Measurements from ENCODE around the gene FALEC.

The FALEC gene

DNA sequence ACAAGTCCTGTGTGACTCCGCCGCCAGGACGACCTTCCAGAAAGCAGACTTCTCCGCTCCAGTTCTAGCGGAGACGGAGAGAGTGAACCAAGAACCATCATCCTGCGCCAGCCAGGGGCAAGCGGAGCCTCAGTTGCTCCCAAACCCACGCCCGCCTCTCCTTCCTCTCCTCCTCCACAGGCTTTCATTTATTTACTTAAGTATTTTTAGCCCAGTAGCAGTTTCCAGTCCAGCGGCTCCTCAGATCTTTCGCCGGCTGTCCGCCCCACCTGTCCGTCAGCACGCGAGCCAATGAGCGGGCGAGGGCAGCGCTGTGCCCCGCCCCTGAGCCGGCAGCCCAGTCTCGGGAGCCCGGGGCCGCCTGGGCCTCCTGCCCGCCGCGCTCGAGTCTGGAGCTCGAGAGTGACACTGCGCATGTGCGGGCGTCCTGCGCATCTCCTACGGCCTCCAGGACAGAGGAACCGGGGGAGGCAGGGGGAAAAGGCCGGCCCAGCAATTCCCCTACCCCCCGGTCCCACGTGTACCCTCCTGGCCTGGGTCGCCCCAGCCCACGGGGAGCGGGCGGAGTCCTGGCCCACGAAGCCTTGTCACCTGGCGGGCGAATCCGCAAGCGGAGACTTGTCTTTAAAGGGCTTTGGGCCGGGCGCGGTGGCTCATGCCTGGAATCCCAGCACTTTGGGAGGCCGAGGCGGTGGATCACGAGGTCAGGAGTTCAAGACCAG is at the start of gene FALEC:
TSS of gene FALEC (plus strand) at position 425 of the 722 bp plus-strand sequence.
- peak; percentile 97 for DNase-seq (ENCODE audit: low spot score)

DNA sequence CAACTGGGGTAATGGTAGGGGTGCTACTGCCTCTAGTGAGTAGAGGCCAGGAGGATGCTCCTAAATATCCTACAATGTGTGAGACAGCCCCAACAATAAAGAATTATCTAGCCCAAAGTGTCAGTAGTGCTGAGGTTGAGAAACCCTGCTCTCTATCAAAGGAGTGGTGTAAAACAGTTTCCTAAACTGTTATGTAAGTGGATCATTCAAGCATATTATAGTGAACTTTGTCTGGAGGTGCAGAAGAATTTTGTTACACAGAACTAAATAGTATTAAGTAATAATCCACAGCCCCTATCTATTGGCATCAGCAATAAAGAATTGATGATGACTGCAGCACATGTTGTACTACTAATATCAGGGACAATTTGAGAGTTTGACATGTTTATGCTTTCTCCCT is 48.6 kb upstream of the FALEC start:
- no peak for DNase-seq (ENCODE audit: low spot score)

DNA sequence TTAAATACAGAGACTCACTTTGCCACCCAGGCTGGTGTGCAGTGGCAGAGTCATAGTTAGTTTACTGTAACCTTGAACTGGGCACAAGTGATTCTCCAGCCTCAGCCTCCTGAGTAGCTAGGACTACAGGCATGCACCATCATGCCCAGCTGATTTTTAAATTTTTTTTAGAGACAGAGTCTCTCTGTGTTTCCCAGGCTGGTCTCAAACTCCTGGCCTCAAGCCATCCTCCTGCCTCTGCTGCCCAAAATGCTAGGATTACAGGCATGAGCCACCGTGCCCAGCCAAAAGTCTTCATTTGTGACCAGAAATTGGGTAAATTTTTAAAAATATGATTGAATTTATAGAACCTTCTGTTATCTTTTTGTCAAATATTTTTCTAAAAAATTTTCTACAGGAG is 46.3 kb upstream of the FALEC start:
- DNase-seq (ENCODE audit: low spot score) = no peak

DNA sequence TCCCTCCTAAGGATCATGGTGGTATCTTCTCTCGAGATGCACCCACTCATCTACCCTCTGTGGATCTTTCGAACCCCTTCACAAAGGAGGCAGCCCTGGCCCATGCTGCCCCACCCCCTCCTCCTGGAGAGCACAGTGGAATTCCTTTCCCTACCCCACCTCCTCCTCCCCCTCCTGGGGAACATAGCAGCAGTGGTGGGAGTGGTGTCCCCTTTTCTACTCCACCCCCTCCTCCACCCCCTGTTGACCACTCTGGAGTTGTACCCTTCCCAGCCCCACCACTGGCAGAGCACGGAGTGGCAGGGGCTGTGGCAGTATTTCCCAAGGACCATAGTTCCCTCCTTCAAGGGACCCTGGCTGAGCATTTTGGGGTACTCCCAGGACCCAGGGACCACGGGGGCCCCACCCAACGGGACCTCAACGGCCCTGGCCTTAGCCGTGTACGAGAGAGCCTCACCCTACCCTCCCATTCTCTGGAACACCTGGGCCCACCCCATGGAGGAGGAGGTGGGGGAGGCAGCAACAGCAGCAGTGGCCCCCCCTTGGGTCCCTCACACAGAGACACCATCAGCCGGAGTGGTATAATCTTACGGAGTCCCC is 42.9 kb upstream of the FALEC start:
- DNase-seq (ENCODE audit: low spot score) = no peak

DNA sequence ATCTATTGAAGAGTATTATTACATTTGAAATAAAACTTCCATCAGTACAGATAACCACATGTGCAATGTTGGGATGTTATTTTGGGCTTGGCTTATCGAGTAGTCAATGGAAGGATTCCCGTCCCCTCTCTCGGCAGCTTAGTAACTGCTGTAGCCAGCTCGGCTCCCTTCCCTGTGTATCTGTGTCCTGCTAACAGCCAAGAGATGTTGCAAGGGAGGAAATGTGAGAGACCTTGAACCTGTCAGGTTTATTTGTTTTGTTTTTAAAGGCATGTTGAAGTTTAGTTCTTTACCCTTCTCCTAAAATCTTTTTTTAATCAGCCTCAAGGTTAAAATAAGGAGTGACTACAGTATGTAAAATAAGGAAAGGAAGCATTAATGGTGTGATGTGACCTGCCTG is 41.9 kb upstream of the FALEC start:
- no peak for DNase-seq (ENCODE audit: low spot score)

DNA sequence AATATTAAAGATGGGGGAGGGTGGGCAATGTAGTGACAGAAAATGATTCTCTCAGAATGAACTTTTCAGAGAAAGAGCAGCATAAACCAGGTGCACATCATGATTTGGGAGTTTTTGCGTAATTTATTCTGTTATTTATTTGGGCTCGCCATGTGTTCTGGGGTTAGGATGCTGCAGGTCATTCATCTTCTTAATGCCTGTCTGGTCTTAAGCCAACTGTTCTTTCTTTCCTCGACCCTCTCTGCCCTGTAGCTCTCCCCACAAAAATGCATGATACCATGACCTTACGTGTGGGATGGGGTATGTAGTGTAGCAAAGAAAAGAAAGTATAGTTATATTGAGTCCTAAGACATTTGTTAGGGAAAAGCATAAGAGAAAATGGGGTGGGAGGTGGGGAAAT is 40.7 kb upstream of the FALEC start:
- DNase-seq (ENCODE audit: low spot score) = no peak

DNA sequence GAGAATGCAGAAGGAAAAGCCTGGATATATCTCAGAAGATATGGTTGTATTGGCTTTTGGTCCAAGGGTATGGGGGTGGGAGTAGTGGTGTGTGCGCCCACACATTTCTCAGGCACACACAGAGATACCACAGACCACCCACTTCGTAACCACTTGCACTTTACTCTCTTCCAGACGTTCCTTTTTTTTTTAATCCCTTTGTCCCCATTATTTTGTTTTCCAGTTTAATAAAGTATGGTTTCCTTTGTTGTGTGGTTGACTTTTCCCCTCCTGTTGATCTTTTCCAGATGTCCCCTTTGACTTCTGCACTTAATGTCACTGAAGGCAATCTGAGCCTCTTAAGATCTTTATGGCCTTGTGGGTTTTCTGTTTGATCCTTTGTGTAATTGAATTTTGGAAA is 38.8 kb upstream of the FALEC start:
- no peak for DNase-seq (ENCODE audit: low spot score)

DNA sequence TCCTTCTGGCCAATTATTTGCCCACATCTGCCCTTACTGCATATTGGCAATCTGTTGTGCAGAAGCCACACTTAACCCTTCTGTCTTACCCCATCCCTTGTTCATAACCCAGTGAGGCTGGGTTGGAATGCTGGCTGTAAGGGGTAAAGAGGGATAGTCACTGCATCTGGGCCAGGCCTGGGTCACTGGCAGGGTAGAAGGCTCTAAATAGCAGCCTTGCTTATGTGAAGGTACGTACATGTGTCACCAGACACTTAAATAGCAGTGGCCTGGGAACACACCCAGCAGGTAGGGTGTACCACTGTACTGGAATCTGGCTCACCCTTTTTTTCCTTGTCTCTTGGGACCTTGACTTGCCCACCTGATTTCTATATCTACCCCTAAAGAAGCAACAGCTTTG is 38.2 kb upstream of the FALEC start:
- DNase-seq (ENCODE audit: low spot score) = no peak

DNA sequence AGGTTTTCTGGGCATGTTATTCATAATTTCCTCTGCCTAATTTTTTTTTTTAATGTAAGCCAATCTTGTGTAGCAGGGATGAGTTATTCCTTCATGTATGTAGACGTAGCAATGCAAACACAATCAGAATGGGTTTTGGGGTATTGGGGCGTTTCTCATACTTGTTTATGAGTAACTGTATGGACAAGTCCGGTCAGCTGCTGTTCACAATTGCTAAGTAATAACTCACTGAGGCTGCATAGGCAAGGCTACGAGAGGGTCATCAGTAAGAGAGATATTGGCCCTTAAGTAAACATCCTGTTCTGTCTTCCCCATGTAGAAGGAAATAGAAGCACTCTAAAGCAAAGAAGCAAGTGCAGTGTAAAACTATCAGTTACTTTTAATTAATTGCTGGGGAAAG is 37.8 kb upstream of the FALEC start:
- no peak for DNase-seq (ENCODE audit: low spot score)

DNA sequence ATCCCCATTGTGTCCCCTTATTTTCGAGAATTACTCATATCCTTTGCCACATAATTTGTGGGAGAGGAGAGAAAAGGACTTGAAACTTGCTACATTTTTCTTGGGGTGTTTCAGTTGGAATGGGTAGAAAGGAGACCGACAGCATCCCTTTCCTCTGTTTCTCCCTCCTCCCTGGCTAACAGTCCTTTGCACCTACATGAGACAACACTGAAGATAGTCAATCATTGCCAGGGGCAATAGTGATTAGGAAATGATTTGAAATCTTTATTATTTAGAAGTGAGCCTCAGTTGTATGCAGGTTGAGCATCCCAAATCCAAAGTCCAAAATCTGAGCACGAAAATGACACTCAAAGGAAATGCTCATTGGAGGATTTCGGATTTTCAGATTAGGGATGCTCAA is 36.2 kb upstream of the FALEC start:
- DNase-seq (ENCODE audit: low spot score) = no peak

DNA sequence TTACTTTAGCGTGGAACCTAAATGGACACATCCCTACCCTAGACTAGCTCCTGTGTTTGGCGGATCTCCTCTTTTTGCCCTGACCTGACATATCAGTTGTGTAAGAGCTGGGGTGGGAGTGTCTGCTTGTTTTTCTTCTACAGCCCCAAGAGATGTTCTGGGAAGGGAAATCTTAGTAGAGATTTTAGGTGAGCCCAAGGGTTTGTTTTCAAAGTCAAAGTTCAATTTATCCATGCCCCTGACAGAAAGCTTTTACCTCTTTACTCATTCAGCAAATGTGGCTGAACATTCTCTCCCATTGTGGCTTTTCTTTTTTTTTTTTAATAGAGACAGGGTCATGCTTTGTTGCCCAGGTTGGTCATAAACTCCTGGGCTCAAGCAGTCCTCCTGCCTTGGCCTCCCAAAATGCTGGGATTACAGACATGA is 35.6 kb upstream of the FALEC start:
- DNase-seq (ENCODE audit: low spot score) = no peak

DNA sequence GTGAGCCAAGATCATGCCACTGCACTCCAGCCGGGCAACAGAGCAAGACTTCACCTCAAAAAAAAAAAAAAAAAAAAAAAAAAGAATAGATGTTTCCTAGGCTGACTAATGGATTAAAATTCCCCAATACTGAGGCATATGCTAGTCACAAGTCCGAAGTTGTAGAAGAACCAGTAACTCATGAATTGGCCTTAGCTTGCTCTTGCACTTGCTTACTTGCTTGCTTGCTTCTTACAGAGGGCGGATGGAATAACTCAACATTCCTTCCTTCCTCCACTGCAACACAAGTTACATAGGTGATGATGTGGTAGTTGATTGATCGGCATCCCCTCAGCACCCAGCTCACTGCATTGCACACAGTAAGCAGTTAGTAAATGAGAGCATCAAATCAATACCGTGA is 31.1 kb upstream of the FALEC start:
- peak; percentile 41 for DNase-seq (ENCODE audit: low spot score)

DNA sequence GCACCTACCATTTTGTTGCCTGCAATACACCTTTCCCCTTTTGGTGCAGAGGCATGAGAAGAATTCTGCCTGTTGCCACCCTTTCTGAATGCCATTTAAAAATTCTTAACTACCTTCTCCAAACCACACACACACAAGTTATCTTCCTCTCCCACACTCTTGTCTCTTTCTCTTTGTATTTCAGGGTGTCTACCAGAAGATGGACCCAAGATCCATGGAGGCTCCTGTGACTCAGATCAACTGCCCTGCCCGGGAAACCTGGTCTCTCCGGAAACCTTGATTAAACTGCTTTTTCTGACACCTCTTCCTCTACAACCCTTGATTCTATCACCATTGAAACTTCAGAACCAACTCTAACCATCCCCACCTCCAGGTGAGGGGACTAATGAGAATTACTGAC is 30.7 kb upstream of the FALEC start:
- peak; percentile 42 for DNase-seq (ENCODE audit: low spot score)

DNA sequence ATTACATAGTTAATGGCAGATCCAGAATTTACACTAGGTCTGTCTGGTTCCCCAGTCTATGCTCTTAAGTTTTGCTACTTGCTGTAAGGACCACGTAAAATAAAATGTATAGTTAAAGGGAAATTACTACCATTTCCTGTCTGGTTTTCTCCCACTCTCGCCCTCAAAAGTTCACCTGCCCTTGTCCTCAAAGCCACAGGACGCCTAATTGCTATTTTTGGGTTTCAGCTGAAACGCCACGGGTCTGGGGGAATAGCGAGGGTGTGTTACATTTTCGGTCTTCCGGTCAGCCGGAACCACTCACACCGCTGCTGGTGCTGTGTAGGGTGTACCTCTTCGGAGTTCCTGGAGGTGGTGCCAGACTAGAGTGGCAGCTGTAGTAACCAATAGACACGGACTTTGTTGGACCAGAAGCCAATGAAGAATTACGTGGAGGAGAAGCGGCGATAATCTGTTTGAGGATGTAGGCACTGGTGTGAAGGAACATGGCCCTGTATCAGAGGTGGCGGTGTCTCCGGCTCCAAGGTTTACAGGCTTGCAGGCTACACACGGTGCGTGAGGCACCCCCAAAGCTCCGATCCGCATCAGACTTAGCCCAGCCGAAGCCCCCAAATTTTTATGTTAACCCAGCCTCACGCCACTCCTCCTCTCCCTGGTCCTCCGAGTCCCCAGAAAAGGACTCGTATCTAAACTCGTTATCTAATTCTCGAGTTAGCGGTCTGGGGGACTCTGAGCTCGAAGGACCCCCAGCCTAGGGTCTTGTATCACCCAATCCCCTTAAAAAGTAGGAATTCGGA is 28.4 kb upstream of the FALEC start, which contains the start of gene TARS2:
TSS of gene TARS2 (plus strand) at position 454 of the 797 bp plus-strand sequence. CDS start at position 486, 32 bp downstream.
- DNase-seq (ENCODE audit: low spot score) = peak; percentile 99

DNA sequence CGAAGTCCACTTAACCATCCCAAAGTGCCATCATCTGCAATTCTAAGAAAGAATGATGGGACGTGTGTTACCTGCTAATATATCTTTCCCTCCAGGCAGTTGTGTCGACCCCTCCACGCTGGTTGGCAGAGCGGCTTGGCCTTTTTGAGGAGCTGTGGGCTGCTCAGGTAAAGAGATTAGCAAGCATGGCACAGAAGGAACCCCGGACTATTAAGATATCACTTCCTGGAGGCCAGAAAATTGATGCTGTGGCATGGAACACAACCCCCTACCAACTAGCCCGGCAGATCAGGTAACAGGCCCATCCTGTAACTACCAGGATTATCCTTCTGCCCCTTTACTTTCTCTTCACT is 27.8 kb upstream of the FALEC start:
- DNase-seq (ENCODE audit: low spot score) = no peak

DNA sequence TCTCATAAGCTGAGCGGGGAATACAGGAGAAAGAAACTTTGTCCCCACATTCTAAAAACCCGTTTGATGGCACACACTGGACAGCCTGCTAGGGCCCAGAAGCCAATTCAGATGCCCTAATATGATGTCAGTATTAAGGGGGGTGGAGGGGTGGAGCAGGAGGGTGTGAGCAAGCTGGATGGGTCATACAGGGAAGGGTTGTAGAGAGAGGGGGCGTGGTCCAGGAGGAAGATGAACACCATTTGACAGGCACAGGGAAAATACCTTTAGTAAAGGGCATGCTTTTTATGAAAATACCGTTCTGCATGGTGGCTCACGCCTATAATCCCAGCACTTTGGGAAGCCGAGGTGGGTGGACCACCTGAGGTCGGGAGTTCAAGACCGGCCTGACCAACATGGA is 22.4 kb upstream of the FALEC start:
- no peak for DNase-seq (ENCODE audit: low spot score)

DNA sequence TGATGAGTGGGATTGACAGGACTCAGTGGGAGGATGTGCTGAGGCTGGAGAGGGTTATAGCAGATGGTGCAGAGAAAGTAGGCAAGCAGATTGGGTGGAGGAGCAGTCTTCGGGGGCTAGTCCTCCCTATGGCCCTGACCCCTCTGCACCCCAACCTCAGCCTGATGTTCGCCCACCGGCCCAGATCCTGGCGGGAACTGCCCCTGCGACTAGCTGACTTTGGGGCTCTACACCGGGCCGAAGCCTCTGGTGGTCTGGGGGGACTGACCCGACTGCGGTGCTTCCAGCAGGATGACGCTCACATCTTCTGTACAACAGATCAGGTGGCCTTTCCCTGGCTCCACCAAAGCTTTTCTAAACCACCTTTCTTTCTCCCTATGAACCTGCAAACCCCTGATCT is 17.2 kb upstream of the FALEC start:
- no peak for DNase-seq (ENCODE audit: low spot score)

DNA sequence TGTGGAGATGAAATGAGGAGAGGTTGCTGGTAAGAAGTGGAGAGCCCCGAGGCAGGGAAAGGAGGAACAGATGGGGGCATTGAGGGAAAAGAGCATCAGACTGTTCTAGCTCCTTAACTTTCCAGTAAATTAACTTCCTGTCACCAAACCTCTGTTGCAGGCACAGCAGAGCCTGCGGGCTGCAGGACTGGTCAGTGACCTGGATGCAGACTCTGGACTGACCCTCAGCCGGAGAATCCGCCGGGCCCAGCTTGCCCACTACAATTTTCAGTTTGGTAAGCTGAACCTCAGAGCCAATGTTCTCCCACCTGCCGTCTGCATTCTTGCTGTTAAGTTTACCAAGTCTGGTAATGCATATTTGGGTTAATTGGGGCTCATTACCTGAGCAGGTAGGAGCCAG is 10.1 kb upstream of the FALEC start:
- no peak for DNase-seq (ENCODE audit: low spot score)

DNA sequence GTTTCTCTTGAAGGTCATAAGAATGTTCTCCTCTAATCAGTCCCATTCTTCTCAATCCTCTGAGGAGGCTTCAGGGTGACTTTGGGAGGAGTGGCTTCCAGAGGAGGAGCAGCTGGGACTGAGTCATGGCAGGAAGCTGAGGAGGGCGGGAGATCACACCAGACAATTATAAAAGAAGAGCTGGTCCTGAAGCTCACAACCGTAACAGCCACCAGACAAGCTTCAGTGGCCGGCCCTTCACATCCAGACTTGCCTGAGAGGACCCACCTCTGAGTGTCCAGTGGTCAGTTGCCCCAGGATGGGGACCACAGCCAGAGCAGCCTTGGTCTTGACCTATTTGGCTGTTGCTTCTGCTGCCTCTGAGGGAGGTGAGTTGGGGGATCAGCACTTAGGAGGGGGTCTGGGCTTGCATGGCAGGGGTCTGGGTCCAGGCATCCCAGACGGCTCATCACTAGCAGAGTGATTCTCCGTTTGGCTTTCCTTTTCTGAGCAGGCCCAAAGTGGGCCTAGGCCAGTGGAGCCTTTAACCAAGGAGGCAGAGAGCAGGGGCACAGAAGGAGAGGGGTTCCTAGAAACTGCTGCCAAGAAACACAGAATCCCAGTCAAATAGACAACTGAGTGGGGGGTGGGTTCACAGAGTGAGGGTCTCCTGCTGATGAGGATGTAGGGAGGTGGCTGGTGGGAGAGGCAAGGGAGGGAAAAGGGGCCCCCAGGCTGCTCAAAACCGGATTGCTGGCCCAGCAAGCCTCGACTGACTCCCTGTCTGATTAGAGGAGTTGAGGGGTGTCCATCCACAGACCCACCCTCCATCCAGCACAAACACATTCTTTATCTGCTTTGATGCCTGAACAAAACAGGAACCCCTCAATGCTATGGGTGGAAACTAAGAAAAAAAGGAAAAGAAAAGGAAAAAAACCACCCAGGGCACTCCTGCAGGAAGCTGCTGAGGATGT is 7.4 kb upstream of the FALEC start, which contains the start of gene ECM1:
TSS of gene ECM1 (plus strand) at position 198 of the 953 bp plus-strand sequence. CDS start at position 299, 101 bp downstream.
- DNase-seq (ENCODE audit: low spot score) = peak; percentile 39

DNA sequence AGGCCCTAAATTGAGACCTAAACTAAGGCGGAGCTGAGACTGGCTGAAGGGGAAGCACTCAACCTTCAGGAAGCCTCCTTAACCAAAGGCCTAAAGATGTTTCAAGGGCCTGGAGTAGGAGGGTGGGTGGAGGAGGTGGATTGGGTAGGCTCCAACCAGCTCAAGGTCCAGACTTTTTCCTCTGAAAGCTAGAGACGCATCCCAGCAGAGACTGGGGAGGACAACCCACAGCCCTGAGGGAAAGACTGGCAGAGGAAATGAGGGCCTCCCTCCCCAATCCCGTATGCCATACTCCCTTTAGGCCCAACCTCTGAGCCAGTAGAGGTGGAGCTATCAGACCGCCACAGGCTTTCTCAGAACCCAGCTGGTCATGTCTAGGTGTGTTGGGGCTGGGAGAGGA is 6.6 kb upstream of the FALEC start:
- DNase-seq (ENCODE audit: low spot score) = no peak

DNA sequence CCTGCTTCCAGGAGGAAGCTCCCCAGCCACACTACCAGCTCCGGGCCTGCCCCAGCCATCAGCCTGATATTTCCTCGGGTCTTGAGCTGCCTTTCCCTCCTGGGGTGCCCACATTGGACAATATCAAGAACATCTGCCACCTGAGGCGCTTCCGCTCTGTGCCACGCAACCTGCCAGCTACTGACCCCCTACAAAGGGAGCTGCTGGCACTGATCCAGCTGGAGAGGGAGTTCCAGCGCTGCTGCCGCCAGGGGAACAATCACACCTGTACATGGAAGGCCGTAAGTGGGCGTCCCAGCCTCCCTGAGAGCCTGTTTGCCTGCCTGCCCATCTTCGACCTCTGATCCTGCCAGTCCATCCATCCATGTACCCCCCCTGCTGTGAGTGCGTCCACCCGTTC is 4.0 kb upstream of the FALEC start:
- DNase-seq (ENCODE audit: low spot score) = no peak
